Measurements from ENCODE around the gene FAM210A.

The FAM210A gene

GRCh38 chr18:13661051-13661778 lies 65.1 kb downstream of the FAM210A start:
- no peaks in the 10 kb centered on the region for H3K27me3 ChIP-seq (replicated peaks; ENCODE audit: control insufficient read depth, insufficient read depth, low read length)
- no peak for DNase-seq (ENCODE audit: extremely low read depth, insufficient read length)
- H3K36me3 ChIP-seq (ENCODE audit: control insufficient read depth, insufficient read depth, low read length), result peaks cover 2% of the 10 kb centered on the region; the same call in 1 of the 2 replicates
- TF ChIP-seq, protein P1, sequence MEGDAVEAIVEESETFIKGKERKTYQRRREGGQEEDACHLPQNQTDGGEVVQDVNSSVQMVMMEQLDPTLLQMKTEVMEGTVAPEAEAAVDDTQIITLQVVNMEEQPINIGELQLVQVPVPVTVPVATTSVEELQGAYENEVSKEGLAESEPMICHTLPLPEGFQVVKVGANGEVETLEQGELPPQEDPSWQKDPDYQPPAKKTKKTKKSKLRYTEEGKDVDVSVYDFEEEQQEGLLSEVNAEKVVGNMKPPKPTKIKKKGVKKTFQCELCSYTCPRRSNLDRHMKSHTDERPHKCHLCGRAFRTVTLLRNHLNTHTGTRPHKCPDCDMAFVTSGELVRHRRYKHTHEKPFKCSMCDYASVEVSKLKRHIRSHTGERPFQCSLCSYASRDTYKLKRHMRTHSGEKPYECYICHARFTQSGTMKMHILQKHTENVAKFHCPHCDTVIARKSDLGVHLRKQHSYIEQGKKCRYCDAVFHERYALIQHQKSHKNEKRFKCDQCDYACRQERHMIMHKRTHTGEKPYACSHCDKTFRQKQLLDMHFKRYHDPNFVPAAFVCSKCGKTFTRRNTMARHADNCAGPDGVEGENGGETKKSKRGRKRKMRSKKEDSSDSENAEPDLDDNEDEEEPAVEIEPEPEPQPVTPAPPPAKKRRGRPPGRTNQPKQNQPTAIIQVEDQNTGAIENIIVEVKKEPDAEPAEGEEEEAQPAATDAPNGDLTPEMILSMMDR (IDR thresholded peaks at IDR 0.05; ENCODE audit: insufficient read depth, low read length, poor library complexity, severe bottlenecking), result no peak
- H3K4me3 ChIP-seq (replicated peaks; ENCODE audit: low read depth, low read length), result no peak overlapping the region

DNA sequence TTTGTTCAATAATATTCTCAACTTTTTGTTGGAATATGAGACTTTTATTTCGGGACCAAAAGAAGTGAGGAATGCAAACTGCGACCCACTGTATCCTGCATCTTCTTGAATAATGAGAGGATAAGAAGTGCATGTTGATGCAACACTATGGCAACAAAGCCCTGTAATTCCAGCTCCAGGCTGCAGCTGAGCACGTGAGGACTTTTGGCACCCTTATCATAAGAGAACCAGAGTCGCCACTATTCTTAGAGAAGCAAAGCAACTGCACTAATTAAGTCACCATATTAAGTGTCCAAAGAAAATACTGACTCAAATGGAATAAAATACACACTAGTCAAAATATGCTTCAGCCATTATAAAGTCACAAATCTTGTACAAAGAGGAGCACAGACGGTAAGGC lies 65.8 kb downstream of the FAM210A start:
- Histone ChIP-seq H3K27me3 (replicated peaks; ENCODE audit: control insufficient read depth, insufficient read depth, low read length) (no peaks in the 10 kb centered on the region), H3K36me3 (ENCODE audit: control insufficient read depth, insufficient read depth, low read length) (peaks cover 2% of the 10 kb centered on the region; the same call in 1 of the 2 replicates), H3K4me3 (replicated peaks; ENCODE audit: low read depth, low read length) (no peak overlapping the region)
- TF ChIP-seq, protein P1 (IDR thresholded peaks at IDR 0.05; ENCODE audit: insufficient read depth, low read length, poor library complexity, severe bottlenecking), result no peak
- no peak for DNase-seq (ENCODE audit: extremely low read depth, insufficient read length)

DNA sequence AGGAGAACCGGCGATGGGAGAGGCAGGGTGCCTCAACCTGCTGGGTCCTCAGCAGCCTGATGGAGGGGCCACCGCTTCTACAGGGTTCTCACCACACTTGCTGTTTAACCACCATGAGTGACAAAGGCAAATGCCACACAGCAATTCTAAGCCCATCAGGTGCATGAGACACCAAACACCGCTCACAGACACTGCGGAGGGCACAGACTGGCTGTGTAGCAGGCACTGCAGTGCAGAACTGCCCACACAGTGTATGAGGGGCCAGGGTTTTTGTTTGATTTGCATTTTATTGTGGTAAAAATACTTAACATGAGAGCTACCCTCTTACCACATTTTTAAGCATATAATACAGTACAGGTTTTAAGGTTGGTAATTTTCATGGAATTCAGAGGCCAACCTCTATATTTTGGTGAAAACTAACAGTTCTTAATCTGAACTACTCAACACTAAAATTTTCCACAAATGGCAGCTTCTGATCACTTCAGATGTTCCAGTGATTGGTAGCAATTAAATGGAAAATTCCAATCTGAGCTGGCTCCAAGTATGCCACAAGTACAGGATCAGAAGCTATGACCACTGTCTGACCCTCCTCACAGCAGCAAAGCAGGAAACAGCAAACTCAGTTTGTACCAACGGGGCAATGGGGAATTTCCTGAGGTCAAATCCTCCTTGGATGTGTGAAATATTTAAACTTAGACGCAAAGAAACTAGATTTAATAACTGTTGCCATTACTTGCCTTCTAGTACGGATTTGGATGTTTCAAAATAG lies 67.7 kb downstream of the FAM210A start:
- DNase-seq (ENCODE audit: extremely low read depth, insufficient read length), result no peak
- Histone ChIP-seq H3K27me3 (replicated peaks; ENCODE audit: control insufficient read depth, insufficient read depth, low read length) (no peaks in the 10 kb centered on the region), H3K36me3 (ENCODE audit: control insufficient read depth, insufficient read depth, low read length) (no peaks in the 10 kb centered on the region; the same call in 1 of the 2 replicates), H3K4me3 (replicated peaks; ENCODE audit: low read depth, low read length) (no peak overlapping the region)
- TF ChIP-seq, protein P1 (IDR thresholded peaks at IDR 0.05; ENCODE audit: insufficient read depth, low read length, poor library complexity, severe bottlenecking), result no peak

DNA sequence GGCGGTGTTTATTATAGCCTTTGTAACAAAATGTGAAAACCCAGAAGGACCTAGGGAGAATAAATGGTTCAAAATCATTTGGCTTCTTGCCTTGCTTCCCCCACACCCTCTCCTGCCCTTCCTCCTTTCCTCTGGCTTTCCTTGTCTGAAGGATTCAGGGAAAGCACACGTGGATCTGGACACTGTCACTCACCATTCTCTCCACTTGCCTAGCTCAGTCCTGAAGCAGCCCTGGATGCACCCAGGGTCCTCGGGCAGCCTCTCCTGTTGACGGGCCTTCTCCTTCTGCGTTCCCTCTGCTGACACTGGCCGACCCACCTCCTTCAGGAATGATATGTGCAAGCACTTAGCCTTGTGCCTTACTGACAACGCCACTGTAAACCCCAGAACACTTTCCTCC lies 68.4 kb downstream of the FAM210A start:
- no peak for DNase-seq (ENCODE audit: extremely low read depth, insufficient read length)
- TF ChIP-seq, protein P1 (IDR thresholded peaks at IDR 0.05; ENCODE audit: insufficient read depth, low read length, poor library complexity, severe bottlenecking), result no peak
- Histone ChIP-seq H3K36me3 (ENCODE audit: control insufficient read depth, insufficient read depth, low read length) (no peaks in the 10 kb centered on the region; the same call in 1 of the 2 replicates), H3K4me3 (replicated peaks; ENCODE audit: low read depth, low read length) (no peak overlapping the region), H3K27me3 (replicated peaks; ENCODE audit: control insufficient read depth, insufficient read depth, low read length) (no peaks in the 10 kb centered on the region)

DNA sequence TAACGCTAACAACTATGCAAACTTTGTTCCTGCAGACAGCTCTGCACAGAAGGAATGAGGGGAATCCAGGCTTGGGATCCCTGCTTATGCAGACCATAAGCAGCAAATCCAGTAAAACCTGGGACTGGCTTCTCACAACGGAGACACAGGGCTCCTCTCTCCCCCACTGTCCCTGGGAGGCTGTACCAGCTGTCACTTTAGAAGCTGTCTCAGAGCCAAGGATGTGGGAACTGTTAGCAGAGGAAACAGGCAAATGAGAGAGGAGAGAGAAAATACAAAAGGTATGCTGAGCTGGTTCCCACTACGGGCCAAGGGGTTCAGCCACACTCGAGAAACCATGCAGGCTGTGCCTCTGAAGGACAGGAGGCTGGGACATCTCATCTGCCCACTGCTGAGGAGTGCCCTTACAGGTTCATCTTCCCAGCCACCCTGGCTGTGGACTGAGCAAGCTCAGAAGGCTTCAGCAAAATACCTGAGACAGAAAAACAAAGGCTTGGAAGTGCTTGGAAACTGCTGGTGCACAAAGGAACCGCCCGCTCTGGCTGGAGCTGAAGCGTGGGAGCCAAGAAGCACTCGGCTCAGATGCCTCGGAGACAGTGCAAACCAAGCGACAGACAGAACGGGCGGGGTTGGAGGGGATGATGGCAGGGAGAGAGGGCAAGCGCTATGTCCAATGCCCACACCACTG lies 72.5 kb downstream of the FAM210A start:
- TF ChIP-seq, protein P1 (IDR thresholded peaks at IDR 0.05; ENCODE audit: insufficient read depth, low read length, poor library complexity, severe bottlenecking), result no peak
- Histone ChIP-seq H3K36me3 (ENCODE audit: control insufficient read depth, insufficient read depth, low read length) (no peaks in the 10 kb centered on the region), H3K27me3 (replicated peaks; ENCODE audit: control insufficient read depth, insufficient read depth, low read length) (no peaks in the 10 kb centered on the region), H3K4me3 (replicated peaks; ENCODE audit: low read depth, low read length) (no peak overlapping the region)
- no peak for DNase-seq (ENCODE audit: extremely low read depth, insufficient read length)

Measured in GM06990 (cell line).